Suppressor macrophage treated with lipopolysaccharide for 4 hours (primary cell): ENCODE data around the gene PTAFR.

Experiments used
- DNase-seq: peaks from one replicate; pipeline ENCODE4 v3.0.0-alpha.2; 2020

Gene PTAFR

GRCh38 chr1:28176492-28177470, at the start of gene PTAFR:
Gene PTAFR, minus strand, starts transcription at chr1:28176690. Its CDS starts 25,669 bp downstream, at chr1:28151021.
- peak; percentile 75 for DNase-seq

- DNase-seq, result no peak
These were observed 36.8 kb upstream of the PTAFR start for GRCh38 chr1:28213315-28213714.

GRCh38 chr1:28209700-28210099, 33.2 kb upstream of the PTAFR start:
- no peak for DNase-seq

- peak; percentile 81 for DNase-seq
These were observed 32.4 kb upstream of the PTAFR start for GRCh38 chr1:28208818-28209441.

- DNase-seq, result no peak
These were observed 28.8 kb upstream of the PTAFR start for GRCh38 chr1:28205243-28205642.

- DNase-seq, result no peak
These were observed 23.9 kb upstream of the PTAFR start for GRCh38 chr1:28200234-28200873.

GRCh38 chr1:28199328-28200233, 23.1 kb upstream of the PTAFR start:
- DNase-seq, result peak; percentile 63

GRCh38 chr1:28197682-28198415, 21.4 kb upstream of the PTAFR start:
- no peak for DNase-seq

GRCh38 chr1:28196330-28196729, 19.8 kb upstream of the PTAFR start:
- no peak for DNase-seq

- DNase-seq, result no peak
These were observed 19.3 kb upstream of the PTAFR start for GRCh38 chr1:28195780-28196179.

GRCh38 chr1:28194326-28195035, 18.0 kb upstream of the PTAFR start:
- no peak for DNase-seq

- no peak for DNase-seq
These were observed 17.2 kb upstream of the PTAFR start for GRCh38 chr1:28193701-28194161.

GRCh38 chr1:28190996-28191645, 14.6 kb upstream of the PTAFR start:
- DNase-seq, result no peak

GRCh38 chr1:28190337-28190979, 14.0 kb upstream of the PTAFR start:
- peak; percentile 49 for DNase-seq

GRCh38 chr1:28185071-28185470, 8.6 kb upstream of the PTAFR start:
- no peak for DNase-seq

GRCh38 chr1:28180306-28181305, 4.1 kb upstream of the PTAFR start:
- DNase-seq, result no peak

- no peak for DNase-seq
These were observed 2.4 kb upstream of the PTAFR start for GRCh38 chr1:28178690-28179485.
